ENCODE results near the gene ZRANB1.

Gene ZRANB1

GRCh38 chr10:124994573-124995473 lies 52.9 kb downstream of the ZRANB1 start:
- DNase-seq (ENCODE audit: low spot score), result peak; percentile 16
- in situ Hi-C loops (cut with MboI; ENCODE audit: low pct_unique_long_range_greater_than_20kb, low sequenced_read_pairs, unreplicated experiment), result no loop called here
- no peak for TF ChIP-seq CTCF (IDR thresholded peaks at IDR 0.05; ENCODE audit: extremely low read depth, insufficient read depth, missing control alignments)

GRCh38 chr10:124995605-124996004 lies 53.7 kb downstream of the ZRANB1 start:
- DNase-seq (ENCODE audit: low spot score), result peak; percentile 15
- in situ Hi-C loops (cut with MboI; ENCODE audit: low pct_unique_long_range_greater_than_20kb, low sequenced_read_pairs, unreplicated experiment), result no loop called here
- TF ChIP-seq CTCF (IDR thresholded peaks at IDR 0.05; ENCODE audit: extremely low read depth, insufficient read depth, missing control alignments), result no peak

GRCh38 chr10:124996127-124996853 lies 54.4 kb downstream of the ZRANB1 start:
- peak; percentile 11 for DNase-seq (ENCODE audit: low spot score)
- in situ Hi-C loops (cut with MboI; ENCODE audit: low pct_unique_long_range_greater_than_20kb, low sequenced_read_pairs, unreplicated experiment), result no loop called here
- no peak for TF ChIP-seq CTCF (IDR thresholded peaks at IDR 0.05; ENCODE audit: extremely low read depth, insufficient read depth, missing control alignments)

DNA sequence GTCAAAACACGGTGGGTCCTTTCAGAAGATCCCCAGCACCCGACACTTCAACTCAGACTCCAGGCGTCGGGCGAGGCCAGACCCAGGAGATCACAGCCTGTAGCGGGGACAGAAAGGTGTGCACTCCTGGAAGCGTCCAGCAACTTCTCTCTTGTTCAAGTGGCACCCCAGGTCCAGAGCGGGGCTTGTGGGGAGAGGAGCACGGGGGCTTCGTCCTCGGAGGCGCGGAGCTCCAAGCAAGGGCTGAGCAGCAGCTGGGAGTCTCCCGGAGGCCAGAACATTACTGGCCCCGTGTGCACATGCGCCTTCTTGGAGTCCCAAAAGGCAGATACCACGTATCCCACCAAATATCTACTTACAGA lies 54.9 kb downstream of the ZRANB1 start:
- TF ChIP-seq CTCF (IDR thresholded peaks at IDR 0.05; ENCODE audit: extremely low read depth, insufficient read depth, missing control alignments), result no peak
- in situ Hi-C loops (cut with MboI; ENCODE audit: low pct_unique_long_range_greater_than_20kb, low sequenced_read_pairs, unreplicated experiment), result no loop called here
- peak; percentile 12 for DNase-seq (ENCODE audit: low spot score)

DNA sequence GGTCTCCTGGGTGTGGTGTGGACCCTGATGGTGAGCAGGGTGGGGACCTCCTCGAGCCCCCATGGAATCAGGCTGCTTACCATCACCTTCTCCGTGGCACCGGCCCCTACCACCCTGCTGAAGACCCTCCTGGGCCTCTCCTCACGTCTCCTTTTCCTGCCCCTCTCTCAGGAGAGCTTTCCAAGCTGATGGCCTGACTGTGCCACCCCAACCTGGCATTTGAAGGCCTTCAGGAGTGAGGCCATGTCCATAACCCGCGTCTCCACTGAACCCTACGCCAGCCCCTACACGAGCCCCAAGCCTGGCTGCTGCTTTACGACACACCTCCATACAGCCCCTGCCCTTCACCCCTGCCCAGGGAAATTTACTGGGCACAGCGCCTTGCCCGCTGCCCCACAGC lies 55.4 kb downstream of the ZRANB1 start:
- peak; percentile 17 for DNase-seq (ENCODE audit: low spot score)
- in situ Hi-C loops (cut with MboI; ENCODE audit: low pct_unique_long_range_greater_than_20kb, low sequenced_read_pairs, unreplicated experiment), result no loop called here
- no peak for TF ChIP-seq CTCF (IDR thresholded peaks at IDR 0.05; ENCODE audit: extremely low read depth, insufficient read depth, missing control alignments)

DNA sequence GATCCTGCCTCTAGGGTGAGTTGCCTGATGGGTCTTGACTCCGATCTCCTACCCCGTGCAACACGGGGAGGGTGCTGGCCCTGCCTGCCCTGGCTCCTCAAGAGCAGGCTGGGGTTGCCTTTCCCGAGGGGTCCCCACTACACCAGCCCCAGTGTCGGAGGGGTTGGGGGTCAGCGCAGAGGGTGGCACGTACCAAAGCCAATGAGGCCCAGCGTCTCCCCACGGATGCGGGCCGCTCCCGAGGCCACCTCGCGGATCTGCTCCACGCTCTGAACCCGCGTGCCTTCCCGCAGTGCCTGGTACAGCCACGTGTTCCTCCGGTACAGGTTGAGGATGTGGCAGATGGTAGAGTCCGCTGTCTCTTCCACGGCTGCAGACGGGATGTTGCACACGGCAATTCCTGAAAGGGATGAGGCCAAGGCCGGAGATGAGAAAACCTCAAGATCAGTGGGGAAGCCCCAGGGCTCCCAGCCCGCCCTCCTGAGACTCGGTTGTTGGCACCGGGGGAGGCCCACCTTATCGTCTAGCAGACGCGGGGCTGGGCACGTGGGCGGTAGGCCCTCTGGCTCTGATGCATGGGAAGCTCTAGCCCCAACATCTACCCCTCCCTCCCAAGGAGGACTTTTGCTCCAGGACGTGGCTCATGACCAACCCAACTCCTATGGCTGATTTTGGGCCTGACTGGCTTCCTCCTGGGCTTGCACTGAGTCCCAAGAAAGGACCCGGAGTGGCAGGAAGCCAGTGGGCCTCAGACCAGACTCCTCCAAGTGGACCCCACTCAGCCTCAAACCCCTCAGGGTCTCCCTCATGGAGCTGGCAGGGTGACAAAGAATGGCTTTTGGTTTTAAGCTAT lies 56.1 kb downstream of the ZRANB1 start:
- no peak for TF ChIP-seq CTCF (IDR thresholded peaks at IDR 0.05; ENCODE audit: extremely low read depth, insufficient read depth, missing control alignments)
- DNase-seq (ENCODE audit: low spot score), result peak; percentile 27
- in situ Hi-C loops (cut with MboI; ENCODE audit: low pct_unique_long_range_greater_than_20kb, low sequenced_read_pairs, unreplicated experiment), result no loop called here

All from GM13977 (cell line).